Left lung (tissue), 10 donors: ENCODE measurements around the gene CHST8. TPM values are rescaled to one million over a fixed set of nuclear protein-coding genes. Genes with fewer than 3 reads are reported as not detected.

Experiments
- ATAC-seq: fragments of 200-7000 bp; cut with Tn5 transposase; one replicate; pipeline ENCODE4 v1.9.1; 2020; ENCODE audit warnings: moderate library complexity
- DNase-seq, 4 donors: peaks; one replicate each; pipeline ENCODE4 v3.0.0-alpha.2; 2013 to 2020
- H3K27ac ChIP-seq, 2 donors: fragments of 200-600 bp; sonication (generic) in 1 of 2; one replicate each; pipeline versions ENCODE4 v1.5.0 to v1.8.0; 2020 to 2021
- H3K27me3 ChIP-seq, 2 donors: fragments of 200-600 bp; sonication (generic) in 1 of 2; one replicate each; pipeline versions ENCODE4 v1.5.0 to v1.8.0; 2020 to 2021
- H3K36me3 ChIP-seq, 2 donors: fragments of 200-600 bp; sonication (generic) in 1 of 2; one replicate each; pipeline versions ENCODE4 v1.5.0 to v1.8.0; 2020 to 2021
- H3K4me1 ChIP-seq, 2 donors: fragments of 200-600 bp; one replicate each; pipeline ENCODE4 v1.8.0; 2021
- H3K4me3 ChIP-seq, 2 donors: fragments of 200-600 bp; sonication (generic) in 1 of 2; one replicate each; pipeline versions ENCODE4 v1.5.0 to v1.8.0; 2020 to 2021; ENCODE audit warnings: mild to moderate bottlenecking in 1 of 2
- H3K9me3 ChIP-seq, 2 donors: fragments of 200-600 bp; sonication (generic) in 1 of 2; one replicate each; pipeline versions ENCODE4 v1.5.0 to v1.8.0; 2020 to 2021
- intact Hi-C, 2 donors: fragments of 100-400 bp; cut with DNase I; formaldehyde crosslinking; loops; one replicate each; pipeline versions ENCODE4 v1.11.2 to v1.14.2; 2022
- polyA plus RNA-seq, 6 donors: library from polyadenylated mRNA; unstranded; fragments of 120-200 nt; gene quantifications; one replicate each; pipeline ENCODE4 v1.2.1, GENCODE V29; 2013; ENCODE audit not compliant: insufficient read length in 6 of 6
- total RNA-seq, 2 donors: library from RNA; stranded (reverse); fragmentation: NEBNext Ultra II Directional; extraction: Animal tissue kit (Norgen Biotek cat#: 25700); gene quantifications; one replicate each; pipeline ENCODE4 v1.2.1, GENCODE V29; 2021
- TF ChIP-seq, protein P1 (sequence below), 2 donors: fragments of 200-600 bp; sonication (generic) in 1 of 2; IDR thresholded peaks; one replicate each; pipeline versions ENCODE4 v1.5.0 to v1.8.0; 2021; ENCODE audit warnings: antibody characterized with exemption in 2 of 2
- donor health status: DM: no; HTN: yes; CAD: no.
- donor health status: DM: no; HTN: no; CAD: no.

CHST8 gene
- total and polyA plus RNA-seq, 8 donors, result 0.24 to 0.47 TPM; not detected in 6

DNA sequence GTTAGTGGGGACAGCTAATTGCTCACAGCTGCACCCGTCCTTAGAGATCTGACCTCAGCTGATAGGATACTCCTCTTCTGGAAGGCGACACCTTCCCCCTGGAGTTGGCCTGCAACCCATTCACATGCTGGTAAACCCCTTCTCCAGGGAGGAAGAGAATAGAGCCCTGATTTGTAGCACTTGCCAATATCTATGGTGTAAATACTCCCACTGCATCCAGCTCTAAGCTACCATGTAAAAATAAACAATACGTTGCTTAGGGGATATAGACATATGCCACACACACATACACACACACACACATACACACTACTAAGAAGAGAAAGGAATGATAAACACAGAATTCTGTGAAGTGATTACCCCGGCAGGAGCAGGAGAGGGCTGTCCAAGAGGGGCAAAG is 125.5 kb downstream of the CHST8 start:
- Histone ChIP-seq H3K27ac (no peak overlapping the region), H3K4me3 (no peak overlapping the region), H3K27me3 (peaks cover 0 to 39% of the 10 kb centered on the region in 2 donors), H3K36me3 (no peaks in the 10 kb centered on the region), H3K4me1 (no peaks in the 10 kb centered on the region), H3K9me3 (no peaks in the 10 kb centered on the region)
- TF ChIP-seq, protein P1, sequence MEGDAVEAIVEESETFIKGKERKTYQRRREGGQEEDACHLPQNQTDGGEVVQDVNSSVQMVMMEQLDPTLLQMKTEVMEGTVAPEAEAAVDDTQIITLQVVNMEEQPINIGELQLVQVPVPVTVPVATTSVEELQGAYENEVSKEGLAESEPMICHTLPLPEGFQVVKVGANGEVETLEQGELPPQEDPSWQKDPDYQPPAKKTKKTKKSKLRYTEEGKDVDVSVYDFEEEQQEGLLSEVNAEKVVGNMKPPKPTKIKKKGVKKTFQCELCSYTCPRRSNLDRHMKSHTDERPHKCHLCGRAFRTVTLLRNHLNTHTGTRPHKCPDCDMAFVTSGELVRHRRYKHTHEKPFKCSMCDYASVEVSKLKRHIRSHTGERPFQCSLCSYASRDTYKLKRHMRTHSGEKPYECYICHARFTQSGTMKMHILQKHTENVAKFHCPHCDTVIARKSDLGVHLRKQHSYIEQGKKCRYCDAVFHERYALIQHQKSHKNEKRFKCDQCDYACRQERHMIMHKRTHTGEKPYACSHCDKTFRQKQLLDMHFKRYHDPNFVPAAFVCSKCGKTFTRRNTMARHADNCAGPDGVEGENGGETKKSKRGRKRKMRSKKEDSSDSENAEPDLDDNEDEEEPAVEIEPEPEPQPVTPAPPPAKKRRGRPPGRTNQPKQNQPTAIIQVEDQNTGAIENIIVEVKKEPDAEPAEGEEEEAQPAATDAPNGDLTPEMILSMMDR (IDR thresholded peaks at IDR 0.05), result no peak
- intact Hi-C loops, result no loop called here
- DNase-seq (no peak), ATAC-seq (no peak)

DNA sequence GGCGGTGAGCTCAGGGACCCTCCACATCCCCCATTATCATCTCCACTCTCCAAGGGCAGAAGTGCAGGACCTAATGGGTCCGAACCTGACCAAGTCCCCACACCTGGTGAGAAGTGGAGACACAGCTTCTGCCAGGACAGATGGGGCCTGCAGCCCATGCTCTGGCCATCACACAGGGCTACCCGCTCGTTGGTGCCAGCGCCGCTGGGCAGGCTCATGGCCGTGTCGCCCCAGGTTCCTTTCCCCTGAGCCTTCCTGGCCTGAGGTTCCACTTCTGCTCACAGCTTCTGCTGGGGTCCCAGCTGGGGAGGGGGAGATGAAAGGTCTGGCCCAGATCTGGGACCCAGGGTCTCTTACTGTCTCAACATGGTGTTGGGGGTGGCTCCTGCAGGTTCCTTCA is 126.5 kb downstream of the CHST8 start:
- H3K9me3 ChIP-seq, result no peaks in the 10 kb centered on the region
- TF ChIP-seq, protein P1 (IDR thresholded peaks at IDR 0.05), result no peak
- peaks cover 0 to 39% of the 10 kb centered on the region in 2 donors for H3K27me3 ChIP-seq
- H3K36me3 ChIP-seq, result no peaks in the 10 kb centered on the region
- no peak overlapping the region for H3K4me3 ChIP-seq
- ATAC-seq (no peak), DNase-seq (no peak)
- H3K4me1 ChIP-seq, result no peaks in the 10 kb centered on the region
- intact Hi-C loops, result no loop called here
- H3K27ac ChIP-seq, result no peak overlapping the region

DNA sequence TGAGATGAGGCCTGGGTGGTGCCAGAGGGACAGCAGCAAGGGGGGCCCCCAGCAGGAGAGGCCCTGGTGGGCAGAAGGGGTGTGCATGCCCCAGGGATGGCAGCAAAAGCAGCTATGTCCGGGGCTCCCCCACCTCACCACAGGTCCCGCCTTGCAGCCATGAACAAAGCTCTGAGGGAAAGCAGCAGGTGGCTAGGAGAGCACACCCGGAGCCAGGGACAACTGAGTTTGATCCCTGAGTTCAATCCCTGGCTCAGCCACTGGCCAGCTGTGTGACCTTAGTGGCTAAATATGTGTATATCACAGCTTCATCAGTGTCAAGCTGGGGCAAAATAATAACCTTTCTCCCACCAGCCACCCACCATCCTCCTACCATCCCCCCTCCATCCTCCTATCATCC is 127.3 kb downstream of the CHST8 start:
- Histone ChIP-seq H3K4me1 (no peaks in the 10 kb centered on the region), H3K9me3 (no peaks in the 10 kb centered on the region), H3K4me3 (no peak overlapping the region), H3K36me3 (no peaks in the 10 kb centered on the region), H3K27ac (no peak overlapping the region), H3K27me3 (peaks cover 0 to 39% of the 10 kb centered on the region in 2 donors)
- no peak for DNase-seq
- no peak for ATAC-seq
- TF ChIP-seq, protein P1 (IDR thresholded peaks at IDR 0.05), result no peak
- intact Hi-C loops, result no loop called here

DNA sequence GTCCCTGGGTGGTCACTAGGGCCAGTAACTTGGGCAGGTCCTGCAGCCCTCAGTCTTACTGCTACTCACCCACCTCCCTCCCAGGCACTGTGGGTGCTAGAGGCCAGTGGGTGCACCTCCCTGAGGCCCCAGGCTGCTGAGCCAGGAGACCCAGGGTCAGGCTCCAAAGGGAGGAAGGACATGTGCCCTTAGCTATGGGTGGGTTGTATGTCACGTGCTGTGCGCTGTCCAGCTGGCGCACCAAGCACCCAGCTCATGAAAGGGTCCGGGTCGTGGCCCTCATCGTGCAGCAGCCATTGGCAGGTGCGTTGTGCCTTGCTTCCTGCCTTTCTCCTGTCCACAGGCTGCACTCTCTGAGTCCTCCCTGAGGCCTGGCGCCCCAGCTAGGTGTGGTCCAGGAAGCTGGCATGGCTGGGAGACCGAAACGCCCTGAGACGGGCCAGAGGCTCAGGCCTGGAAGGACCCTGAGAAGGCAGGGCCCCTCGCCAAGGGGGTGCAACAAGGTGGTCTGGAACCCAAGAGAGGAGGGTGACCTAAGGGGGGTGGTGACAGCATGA is 127.9 kb downstream of the CHST8 start:
- DNase-seq (no peak), ATAC-seq (no peak)
- Histone ChIP-seq H3K4me1 (no peaks in the 10 kb centered on the region), H3K9me3 (no peaks in the 10 kb centered on the region), H3K4me3 (no peak overlapping the region), H3K36me3 (no peaks in the 10 kb centered on the region), H3K27me3 (peaks cover 0 to 43% of the 10 kb centered on the region in 2 donors), H3K27ac (no peak overlapping the region)
- TF ChIP-seq, protein P1 (IDR thresholded peaks at IDR 0.05), result no peak
- intact Hi-C loops, result no loop called here

DNA sequence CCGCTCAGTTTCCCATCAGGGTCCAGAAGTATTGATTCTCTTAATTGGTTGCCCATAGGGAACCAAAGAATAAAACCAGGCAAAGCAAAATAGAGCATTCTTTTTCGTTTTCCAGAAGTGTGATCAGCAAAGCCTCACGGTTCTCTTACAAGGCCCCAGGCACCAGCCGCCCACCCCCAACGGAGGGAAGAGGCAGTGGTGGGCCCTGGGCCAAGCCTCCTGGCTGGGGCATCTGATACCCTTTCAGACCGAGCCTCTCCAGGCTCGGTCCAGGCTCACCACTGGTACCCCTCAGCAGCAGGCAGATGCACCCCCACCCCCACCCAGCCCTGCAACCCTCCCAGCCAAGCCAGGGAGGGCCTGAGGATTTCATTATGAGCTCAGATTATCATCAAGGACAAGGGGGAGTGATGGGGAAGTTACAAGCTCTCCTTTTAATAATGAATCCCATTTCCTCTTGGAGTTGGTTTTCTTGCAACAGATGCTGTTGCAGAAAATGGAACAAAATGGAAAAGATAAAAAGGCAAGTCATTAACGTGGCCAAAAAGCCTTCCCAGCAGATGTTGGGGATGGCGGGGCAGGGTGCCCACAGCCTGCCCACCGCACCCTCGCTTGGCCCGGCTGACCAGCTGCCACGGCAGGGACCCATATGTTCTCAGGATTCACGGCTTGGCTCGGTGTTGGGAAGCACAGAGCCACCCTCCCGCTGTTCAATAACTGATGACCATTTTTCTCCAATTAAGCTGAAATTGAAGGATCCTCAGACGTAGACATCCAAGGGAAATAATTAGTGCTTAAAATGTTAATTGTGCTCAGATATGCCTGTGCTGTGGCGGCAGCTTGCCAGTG is 129.1 kb downstream of the CHST8 start:
- Histone ChIP-seq H3K4me1 (no peaks in the 10 kb centered on the region), H3K9me3 (no peaks in the 10 kb centered on the region), H3K27me3 (peaks cover 0 to 43% of the 10 kb centered on the region in 2 donors), H3K36me3 (no peaks in the 10 kb centered on the region), H3K4me3 (no peak overlapping the region), H3K27ac (no peak overlapping the region)
- DNase-seq (no peak), ATAC-seq (no peak)
- intact Hi-C loops, result no loop called here
- TF ChIP-seq, protein P1 (IDR thresholded peaks at IDR 0.05), result no peak
